Epidermal melanocyte (primary cell): ENCODE results near the gene POLR2I.
A peak's percentile ranks its signal among the peaks of the same experiment; 100 is the strongest.

Experiments
- DNase-seq: peaks from one replicate; pipeline ENCODE4 v3.0.0; 2011; ENCODE audit warnings: low spot score; ENCODE audit not compliant: insufficient read length

POLR2I gene

GRCh38 chr19:36114721-36115452 lies at the start of gene POLR2I:
POLR2I (minus strand) TSS chr19:36114875; CDS start chr19:36114856, 19 bp downstream.
- DNase-seq: peak; percentile 97

GRCh38 chr19:36163813-36164212 lies 49.1 kb upstream of the POLR2I start:
- no peak for DNase-seq

- no peak for DNase-seq
Observed at GRCh38 chr19:36160821-36161596, 46.3 kb upstream of the POLR2I start.

DNA sequence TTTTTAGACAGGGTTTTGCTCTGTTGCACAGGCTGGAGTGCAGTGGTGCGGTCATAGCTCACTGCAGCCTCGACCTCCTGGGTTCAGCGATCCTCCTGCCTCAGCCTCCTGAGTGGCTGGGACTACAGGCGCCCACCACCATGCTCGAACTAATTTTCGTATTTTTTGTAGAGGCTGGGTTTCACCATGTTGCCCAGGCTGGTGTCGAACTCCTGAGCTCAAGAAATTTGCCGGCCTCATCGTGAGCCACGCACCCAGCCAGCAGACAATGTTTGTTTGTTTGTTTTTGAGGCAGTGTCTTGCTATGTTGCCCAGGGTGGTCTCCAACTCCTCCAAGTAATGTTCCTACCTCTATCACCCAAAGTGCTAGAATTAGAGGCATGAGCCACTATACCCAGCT lies 38.5 kb upstream of the POLR2I start:
- DNase-seq: no peak

- DNase-seq: peak; percentile 62
Observed at GRCh38 chr19:36152352-36153091, 37.8 kb upstream of the POLR2I start, which contains the start of gene COX7A1. COX7A1 (minus strand) TSS chr19:36152447; CDS start chr19:36152407, 40 bp downstream.

GRCh38 chr19:36152019-36152351 lies 37.3 kb upstream of the POLR2I start:
- DNase-seq: no peak

GRCh38 chr19:36151144-36152018 lies 36.7 kb upstream of the POLR2I start:
- no peak for DNase-seq

DNA sequence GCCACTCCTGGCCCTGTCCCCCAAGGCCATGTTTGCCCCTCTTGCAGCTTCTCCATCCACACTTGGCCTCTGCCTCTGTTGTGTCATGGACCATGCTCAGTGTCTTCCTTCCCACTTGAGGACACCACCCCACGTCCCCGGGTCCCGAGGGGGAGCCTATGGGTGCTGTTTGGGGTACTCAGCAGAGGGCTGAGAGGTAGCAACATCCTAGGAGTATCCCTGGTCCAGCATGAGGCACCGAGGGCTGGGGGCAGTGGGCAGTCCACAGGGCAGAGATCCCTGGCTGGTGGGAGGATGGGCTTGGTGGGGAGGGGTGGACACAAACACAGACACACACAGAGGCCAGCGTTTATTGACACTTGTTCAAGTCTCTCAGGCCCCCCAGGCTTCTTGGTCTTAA lies 35.9 kb upstream of the POLR2I start:
- no peak for DNase-seq

DNA sequence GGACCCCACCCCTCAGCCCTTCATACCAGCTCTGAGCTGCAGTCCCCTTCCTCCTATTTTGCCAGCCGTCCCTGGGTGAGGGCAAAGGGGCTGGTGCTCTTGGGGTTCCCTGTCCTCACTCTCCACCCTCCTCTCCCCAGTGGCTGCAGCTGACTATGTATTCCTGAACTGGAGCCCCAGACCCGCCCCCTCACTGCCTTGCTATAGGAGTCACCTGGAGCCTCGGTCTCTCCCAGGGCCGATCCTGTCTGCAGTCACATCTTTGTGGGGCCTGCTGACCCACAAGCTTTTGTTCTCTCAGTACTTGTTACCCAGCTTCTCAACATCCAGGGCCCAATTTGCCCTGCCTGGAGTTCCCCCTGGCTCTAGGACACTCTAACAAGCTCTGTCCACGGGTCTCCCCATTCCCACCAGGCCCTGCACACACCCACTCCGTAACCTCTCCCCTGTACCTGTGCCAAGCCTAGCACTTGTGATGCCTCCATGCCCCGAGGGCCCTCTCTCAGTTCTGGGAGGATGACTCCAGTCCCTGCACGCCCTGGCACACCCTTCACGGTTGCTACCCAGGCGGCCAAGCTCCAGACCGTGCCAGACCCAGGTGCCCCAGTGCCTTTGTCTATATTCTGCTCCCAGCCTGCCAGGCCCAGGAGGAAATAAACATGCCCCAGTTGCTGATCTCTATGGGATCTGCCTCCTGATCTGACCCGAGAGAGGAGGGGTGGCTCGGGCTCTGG lies 35.2 kb upstream of the POLR2I start:
- no peak for DNase-seq

DNA sequence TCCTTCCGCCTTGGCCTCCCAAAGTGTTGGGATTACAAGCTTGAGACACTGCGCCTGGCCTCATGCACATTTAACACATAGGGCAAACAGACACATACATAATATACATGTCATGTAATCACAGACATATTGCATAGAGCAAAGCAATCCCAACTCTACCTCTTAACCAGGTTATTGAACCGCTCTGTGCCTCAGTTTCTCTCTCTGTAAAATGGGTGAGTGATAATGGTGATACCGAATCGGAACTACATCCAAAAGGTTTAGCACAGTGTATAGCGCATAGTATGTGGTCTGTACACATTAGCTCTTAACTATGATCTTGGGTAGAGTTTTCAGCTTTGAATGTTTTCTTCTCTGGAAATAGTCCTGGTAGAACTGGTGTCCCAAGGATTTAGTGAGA lies 29.9 kb upstream of the POLR2I start:
- DNase-seq: no peak

DNA sequence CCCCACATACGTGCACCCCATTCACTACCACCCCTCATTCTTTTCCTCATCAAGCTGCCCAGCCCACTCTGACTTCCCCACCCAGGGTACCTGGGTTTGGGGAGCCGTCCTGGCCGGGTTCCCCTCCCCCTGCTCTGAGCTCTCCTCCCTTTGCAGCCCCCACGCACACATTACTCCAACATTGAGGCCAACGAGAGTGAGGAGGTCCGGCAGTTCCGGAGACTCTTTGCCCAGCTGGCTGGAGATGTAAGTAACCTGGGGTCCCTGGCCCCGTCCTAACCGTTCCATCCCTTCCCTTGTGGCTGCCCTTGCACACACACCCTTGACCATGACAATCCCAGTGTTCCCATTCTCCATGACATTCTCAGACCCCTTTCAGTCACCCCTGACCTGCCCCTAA lies 27.8 kb upstream of the POLR2I start:
- no peak for DNase-seq

DNA sequence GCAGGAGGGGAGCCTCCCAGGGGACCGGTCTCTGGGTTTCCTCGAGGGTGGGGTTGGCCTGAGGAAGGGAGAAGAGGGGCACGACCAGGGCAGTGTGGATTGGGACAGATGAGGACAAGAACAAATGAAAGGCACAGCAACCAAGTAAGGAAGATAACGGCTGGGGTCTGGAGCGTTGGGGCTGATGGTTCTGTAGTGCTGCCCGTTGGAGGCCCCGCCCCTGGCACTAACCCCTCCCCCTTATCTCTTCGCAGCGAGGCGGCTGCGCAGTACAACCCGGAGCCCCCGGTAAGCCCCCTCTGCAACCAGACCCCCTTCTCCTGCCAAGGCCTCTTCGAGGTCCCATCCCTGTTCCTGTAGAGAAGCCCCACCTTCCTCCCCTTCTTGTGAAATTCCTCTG lies 27.4 kb upstream of the POLR2I start:
- DNase-seq: no peak

DNA sequence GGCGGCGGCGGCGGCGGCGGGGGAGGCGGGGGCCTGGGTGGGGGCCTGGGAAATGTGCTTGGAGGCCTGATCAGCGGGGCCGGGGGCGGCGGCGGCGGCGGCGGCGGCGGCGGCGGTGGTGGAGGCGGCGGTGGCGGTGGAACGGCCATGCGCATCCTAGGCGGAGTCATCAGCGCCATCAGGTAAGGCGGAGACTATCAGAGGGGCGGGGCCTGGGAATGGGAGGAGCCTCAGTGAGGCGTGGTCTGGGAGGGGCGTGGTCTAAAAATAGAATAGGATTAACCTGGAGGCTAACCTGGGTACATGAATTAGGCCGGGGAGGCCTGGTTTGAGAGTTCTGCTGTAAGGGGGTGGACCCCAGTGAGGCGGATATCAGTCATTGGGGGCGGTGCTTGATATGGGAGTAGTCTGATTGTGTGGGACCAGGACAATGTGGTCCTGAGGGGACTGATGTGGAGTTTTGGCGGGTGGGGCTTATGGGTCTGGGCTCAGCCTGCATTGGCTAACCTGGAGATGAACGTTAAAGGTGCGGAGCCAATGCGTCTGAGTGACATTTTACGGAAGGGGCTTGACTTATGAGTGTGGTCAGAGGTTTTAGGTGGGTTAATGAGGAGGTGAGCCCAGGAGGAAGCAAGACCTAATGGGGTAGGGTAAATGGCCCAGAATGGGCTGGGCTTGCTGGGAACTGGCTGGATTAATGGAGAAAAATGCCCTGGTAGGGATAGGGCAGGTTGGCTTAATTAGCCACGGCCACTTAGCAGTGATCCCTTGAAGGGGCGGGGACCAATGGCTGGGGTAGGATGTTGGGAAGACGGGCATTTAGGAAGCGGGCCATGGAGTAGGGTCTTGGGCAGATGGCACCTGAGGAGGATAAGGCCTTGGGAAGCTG lies 26.6 kb upstream of the POLR2I start:
- peak; percentile 97 for DNase-seq

DNA sequence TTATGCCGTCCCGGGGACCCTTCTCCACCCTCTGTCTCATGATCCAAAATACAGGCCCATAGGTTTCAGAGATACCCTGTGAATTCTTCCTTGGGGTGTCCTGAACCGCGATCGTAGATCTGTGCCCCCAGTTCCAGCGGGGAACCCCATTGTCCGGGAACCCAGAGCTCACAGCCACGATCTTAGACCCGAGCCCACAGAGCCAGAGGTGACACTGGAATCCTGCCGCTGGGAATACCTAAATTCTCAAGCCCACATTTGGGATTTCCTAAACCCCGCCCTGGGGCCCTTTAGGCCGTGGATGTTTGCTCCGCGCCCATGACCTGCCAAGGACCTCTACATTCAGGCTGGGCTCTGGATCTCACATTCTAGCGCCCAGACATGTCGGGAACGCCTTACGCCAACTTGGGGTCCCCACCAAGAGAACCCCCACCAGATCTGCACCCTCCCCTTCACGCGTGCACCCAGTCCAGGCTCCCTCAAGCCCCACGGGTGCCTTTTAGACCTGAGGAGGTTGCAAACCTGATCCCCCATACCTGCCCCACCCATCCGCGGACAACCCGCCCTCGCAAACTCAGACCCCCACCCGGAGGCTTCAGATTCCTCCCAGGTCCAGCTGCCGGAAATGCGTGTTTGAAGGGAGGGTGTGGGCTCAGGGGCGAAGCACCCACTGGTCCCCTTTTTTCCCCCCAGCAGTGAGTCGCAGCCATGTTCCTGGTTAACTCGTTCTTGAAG lies 25.8 kb upstream of the POLR2I start:
- peak; percentile 45 for DNase-seq

GRCh38 chr19:36139473-36140303 lies 25.0 kb upstream of the POLR2I start, which contains the start of gene CAPNS1:
CAPNS1 (plus strand) TSS chr19:36140066; CDS start chr19:36141012, 946 bp downstream.
- peak; percentile 96 for DNase-seq

GRCh38 chr19:36139120-36139472 lies 24.4 kb upstream of the POLR2I start:
- DNase-seq: no peak

DNA sequence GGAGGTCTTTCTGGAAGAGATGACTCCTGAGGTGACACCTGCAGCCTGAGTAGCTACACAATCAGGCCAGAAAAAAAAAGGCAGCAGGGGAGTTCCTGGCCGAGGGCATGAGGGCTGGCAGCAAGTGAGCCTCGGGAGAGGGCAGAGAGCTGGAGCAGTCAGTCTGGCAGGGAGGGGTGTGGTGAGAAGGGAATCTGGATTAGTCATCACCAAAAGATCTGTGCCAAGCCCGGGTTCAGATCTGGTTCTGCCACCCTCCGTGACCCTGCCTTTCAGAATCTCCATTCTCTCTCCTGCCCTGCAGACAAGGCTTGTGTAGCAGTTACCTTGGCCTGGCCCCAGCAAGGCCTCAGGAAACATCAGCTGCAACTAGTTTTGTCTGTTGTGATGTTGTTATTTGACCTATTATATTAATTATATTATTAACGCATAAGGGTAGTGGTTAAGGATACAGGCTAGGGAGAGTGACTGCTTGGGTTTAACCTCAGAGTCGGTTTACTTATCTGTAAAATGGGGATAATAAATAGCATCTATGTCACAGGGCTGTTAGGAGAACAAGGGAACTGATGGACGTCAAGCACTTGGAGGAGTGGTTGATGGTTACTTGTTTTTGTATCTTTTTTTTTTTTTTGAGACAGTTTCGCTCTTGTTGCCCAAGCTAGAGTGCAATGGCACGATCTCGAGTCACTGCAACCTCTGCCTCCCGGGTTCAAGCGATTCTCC lies 22.4 kb upstream of the POLR2I start:
- no peak for DNase-seq
